ENCODE measurements around the gene CRADD.

- TF ChIP-seq FOS (IDR thresholded peaks at IDR 0.05; ENCODE audit: borderline replicate concordance, insufficient read depth, low read length) (no peak), CTCF (IDR thresholded peaks at IDR 0.05; ENCODE audit: extremely low read depth in 1 of 2, insufficient read depth in 1 of 2, low read depth in 1 of 2, low read length in 2 of 2) (no peak), POLR2AphosphoS5 (IDR thresholded peaks at IDR 0.05; ENCODE audit: insufficient read depth, low read depth, low read length) (no peak), POLR2A (IDR thresholded peaks at IDR 0.05; ENCODE audit: low read depth, low read length) (no peak)
Measured at GRCh38 chr12:93916402-93916801, 239.2 kb downstream of the CRADD start.
